Neuron (in vitro differentiated cells): ENCODE measurements around the gene FAM163A.

Experiments used
- H2AFZ ChIP-seq: one replicate; pipeline ENCODE4 v1.6.1; 2013; ENCODE audit warnings: low read depth, mild to moderate bottlenecking, inconsistent platforms, low read length, moderate library complexity
- H3K27me3 ChIP-seq: one replicate; pipeline ENCODE4 v1.6.1; 2013; ENCODE audit warnings: low read length; ENCODE audit not compliant: insufficient read depth
- H3K36me3 ChIP-seq: one replicate; pipeline ENCODE4 v1.6.1; 2013; ENCODE audit warnings: low read length; ENCODE audit not compliant: insufficient read depth
- H3K4me1 ChIP-seq: one replicate; pipeline ENCODE4 v1.6.1; 2013; ENCODE audit warnings: low read length; ENCODE audit not compliant: insufficient read depth
- H3K4me3 ChIP-seq: 2 replicates; pipeline ENCODE4 v1.5.1; 2013; ENCODE audit warnings: mild to moderate bottlenecking, low read length, moderate library complexity
- H3K9me3 ChIP-seq: one replicate; pipeline ENCODE4 v1.6.1; 2013; ENCODE audit warnings: low read length

The FAM163A gene

GRCh38 chr1:179805291-179806195, 62.5 kb downstream of the FAM163A start:
- Histone ChIP-seq H3K4me3 (no peak overlapping the region), H3K27me3 (peaks cover 9% of the 10 kb centered on the region), H2AFZ (no peak overlapping the region), H3K9me3 (no peaks in the 10 kb centered on the region), H3K36me3 (no peaks in the 10 kb centered on the region), H3K4me1 (peaks cover 2% of the 10 kb centered on the region)

GRCh38 chr1:179806333-179806732, 63.2 kb downstream of the FAM163A start:
- Histone ChIP-seq H3K9me3 (no peaks in the 10 kb centered on the region), H3K4me3 (no peak overlapping the region), H2AFZ (no peak overlapping the region), H3K4me1 (peaks cover 2% of the 10 kb centered on the region), H3K36me3 (no peaks in the 10 kb centered on the region), H3K27me3 (peaks cover 13% of the 10 kb centered on the region)

- Histone ChIP-seq H3K36me3 (no peaks in the 10 kb centered on the region), H3K4me1 (peaks cover 2% of the 10 kb centered on the region), H3K4me3 (no peak overlapping the region), H3K9me3 (no peaks in the 10 kb centered on the region), H2AFZ (no peak overlapping the region), H3K27me3 (peaks cover 20% of the 10 kb centered on the region)
Measured at GRCh38 chr1:179807291-179807690, 64.2 kb downstream of the FAM163A start.

GRCh38 chr1:179807691-179808485, 64.8 kb downstream of the FAM163A start:
- H3K9me3 ChIP-seq = no peaks in the 10 kb centered on the region
- H3K4me3 ChIP-seq = no peak overlapping the region
- H3K4me1 ChIP-seq = peaks cover 2% of the 10 kb centered on the region
- no peak overlapping the region for H2AFZ ChIP-seq
- no peaks in the 10 kb centered on the region for H3K36me3 ChIP-seq
- H3K27me3 ChIP-seq = peaks cover 24% of the 10 kb centered on the region

- no peaks in the 10 kb centered on the region for H3K9me3 ChIP-seq
- H3K27me3 ChIP-seq = peaks cover 24% of the 10 kb centered on the region
- no peaks in the 10 kb centered on the region for H3K36me3 ChIP-seq
- no peak overlapping the region for H3K4me3 ChIP-seq
- peaks cover 2% of the 10 kb centered on the region for H3K4me1 ChIP-seq
- H2AFZ ChIP-seq = no peak overlapping the region
Measured at GRCh38 chr1:179808503-179808902, 65.4 kb downstream of the FAM163A start.

- Histone ChIP-seq H3K27me3 (peaks cover 24% of the 10 kb centered on the region), H3K4me3 (no peak overlapping the region), H3K9me3 (no peaks in the 10 kb centered on the region), H3K36me3 (no peaks in the 10 kb centered on the region), H2AFZ (no peak overlapping the region), H3K4me1 (peaks cover 6% of the 10 kb centered on the region)
Measured at GRCh38 chr1:179809506-179810366, 66.6 kb downstream of the FAM163A start.

- Histone ChIP-seq H3K36me3 (no peaks in the 10 kb centered on the region), H3K4me3 (no peak overlapping the region), H3K27me3 (peaks cover 24% of the 10 kb centered on the region), H2AFZ (no peak overlapping the region), H3K4me1 (peaks cover 10% of the 10 kb centered on the region), H3K9me3 (no peaks in the 10 kb centered on the region)
Measured at GRCh38 chr1:179810367-179810715, 67.2 kb downstream of the FAM163A start.

GRCh38 chr1:179812501-179813292, 69.6 kb downstream of the FAM163A start:
- H3K27me3 ChIP-seq = peaks cover 28% of the 10 kb centered on the region
- H3K4me3 ChIP-seq = no peak overlapping the region
- peaks cover 16% of the 10 kb centered on the region for H3K4me1 ChIP-seq
- no peak overlapping the region for H2AFZ ChIP-seq
- H3K36me3 ChIP-seq = no peaks in the 10 kb centered on the region
- no peaks in the 10 kb centered on the region for H3K9me3 ChIP-seq

- H3K4me1 ChIP-seq = peaks cover 16% of the 10 kb centered on the region
- no peaks in the 10 kb centered on the region for H3K9me3 ChIP-seq
- peak overlapping the region; percentile 78 for H2AFZ ChIP-seq
- no peaks in the 10 kb centered on the region for H3K36me3 ChIP-seq
- peaks cover 34% of the 10 kb centered on the region for H3K27me3 ChIP-seq
- H3K4me3 ChIP-seq = peak overlapping the region; percentile 57
Measured at GRCh38 chr1:179813626-179814545, 70.8 kb downstream of the FAM163A start.

GRCh38 chr1:179814546-179814838, 71.4 kb downstream of the FAM163A start:
- Histone ChIP-seq H3K4me3 (peak overlapping the region; percentile 57), H3K36me3 (no peaks in the 10 kb centered on the region), H3K4me1 (peaks cover 16% of the 10 kb centered on the region), H3K27me3 (peaks cover 36% of the 10 kb centered on the region), H3K9me3 (no peaks in the 10 kb centered on the region), H2AFZ (peak overlapping the region; percentile 78)

- peaks cover 35% of the 10 kb centered on the region for H3K27me3 ChIP-seq
- peak overlapping the region; percentile 57 for H3K4me3 ChIP-seq
- H3K36me3 ChIP-seq = no peaks in the 10 kb centered on the region
- H3K9me3 ChIP-seq = no peaks in the 10 kb centered on the region
- H3K4me1 ChIP-seq = peaks cover 15% of the 10 kb centered on the region
- H2AFZ ChIP-seq = peak overlapping the region; percentile 78
Measured at GRCh38 chr1:179815641-179816040, 72.5 kb downstream of the FAM163A start.
